ENCODE measurements around the gene KAZN.
A peak's percentile ranks its signal among the peaks of the same experiment; 100 is the strongest.

KAZN gene

GRCh38 chr1:14756589-14757285, 158.3 kb downstream of the KAZN start:
- H3K27ac Mint-ChIP-seq: peak overlapping the region; percentile 30
- H3K36me3 Mint-ChIP-seq (ENCODE audit: low read depth): no peaks in the 10 kb centered on the region
- H3K4me1 Mint-ChIP-seq (ENCODE audit: low read depth): peaks cover 16% of the 10 kb centered on the region
- H3K27me3 Mint-ChIP-seq: no peaks in the 10 kb centered on the region
- H3K9me3 Mint-ChIP-seq: no peaks in the 10 kb centered on the region
- H3K4me3 Mint-ChIP-seq: no peak overlapping the region
- intact Hi-C loops (cut with micrococcal nuclease): no loop called here

GRCh38 chr1:14757286-14757625, 158.8 kb downstream of the KAZN start:
- H3K36me3 Mint-ChIP-seq (ENCODE audit: low read depth): no peaks in the 10 kb centered on the region

GRCh38 chr1:14759042-14759818, 160.7 kb downstream of the KAZN start:
- intact Hi-C loops (cut with micrococcal nuclease): no loop called here
- Mint-ChIP-seq H3K27me3 (no peaks in the 10 kb centered on the region), H3K9me3 (no peaks in the 10 kb centered on the region), H3K36me3 (ENCODE audit: low read depth) (no peaks in the 10 kb centered on the region), H3K27ac (no peak overlapping the region), H3K4me3 (no peak overlapping the region), H3K4me1 (ENCODE audit: low read depth) (peaks cover 23% of the 10 kb centered on the region)

More at GRCh38 chr1:14757286-14757625, 158.8 kb downstream of the KAZN start:
- Mint-ChIP-seq H3K27me3 (no peaks in the 10 kb centered on the region), H3K27ac (no peak overlapping the region), H3K9me3 (no peaks in the 10 kb centered on the region), H3K4me1 (ENCODE audit: low read depth) (peaks cover 21% of the 10 kb centered on the region), H3K4me3 (no peak overlapping the region)
- intact Hi-C loops (cut with micrococcal nuclease): no loop called here

- no peak overlapping the region for H3K4me3 Mint-ChIP-seq
- intact Hi-C loops (cut with micrococcal nuclease): no loop called here
- H3K27me3 Mint-ChIP-seq: no peaks in the 10 kb centered on the region
- peaks cover 23% of the 10 kb centered on the region for H3K4me1 Mint-ChIP-seq (ENCODE audit: low read depth)
- no peaks in the 10 kb centered on the region for H3K36me3 Mint-ChIP-seq (ENCODE audit: low read depth)
- no peaks in the 10 kb centered on the region for H3K9me3 Mint-ChIP-seq
- no peak overlapping the region for H3K27ac Mint-ChIP-seq
Measured at GRCh38 chr1:14759843-14760242, 161.4 kb downstream of the KAZN start.

- peaks cover 18% of the 10 kb centered on the region for H3K4me1 Mint-ChIP-seq (ENCODE audit: low read depth)
- intact Hi-C loops (cut with micrococcal nuclease): no loop called here
- no peak overlapping the region for H3K4me3 Mint-ChIP-seq
- no peaks in the 10 kb centered on the region for H3K9me3 Mint-ChIP-seq
- H3K27me3 Mint-ChIP-seq: no peaks in the 10 kb centered on the region
- no peak overlapping the region for H3K27ac Mint-ChIP-seq
- no peaks in the 10 kb centered on the region for H3K36me3 Mint-ChIP-seq (ENCODE audit: low read depth)
Measured at GRCh38 chr1:14760780-14761179, 162.3 kb downstream of the KAZN start.

GRCh38 chr1:14761291-14762153, 163.0 kb downstream of the KAZN start:
- intact Hi-C loops (cut with micrococcal nuclease): no loop called here
- H3K36me3 Mint-ChIP-seq (ENCODE audit: low read depth): no peaks in the 10 kb centered on the region
- H3K27ac Mint-ChIP-seq: no peak overlapping the region
- peaks cover 12% of the 10 kb centered on the region for H3K4me1 Mint-ChIP-seq (ENCODE audit: low read depth)
- H3K9me3 Mint-ChIP-seq: no peaks in the 10 kb centered on the region
- H3K4me3 Mint-ChIP-seq: no peak overlapping the region
- H3K27me3 Mint-ChIP-seq: no peaks in the 10 kb centered on the region

GRCh38 chr1:14763977-14764376, 165.5 kb downstream of the KAZN start:
- H3K36me3 Mint-ChIP-seq (ENCODE audit: low read depth): no peaks in the 10 kb centered on the region
- H3K27me3 Mint-ChIP-seq: no peaks in the 10 kb centered on the region
- intact Hi-C loops (cut with micrococcal nuclease): no loop called here
- peaks cover 12% of the 10 kb centered on the region for H3K4me1 Mint-ChIP-seq (ENCODE audit: low read depth)
- no peak overlapping the region for H3K4me3 Mint-ChIP-seq
- H3K9me3 Mint-ChIP-seq: no peaks in the 10 kb centered on the region
- no peak overlapping the region for H3K27ac Mint-ChIP-seq

- intact Hi-C loops (cut with micrococcal nuclease): no loop called here
- H3K4me1 Mint-ChIP-seq (ENCODE audit: low read depth): peaks cover 12% of the 10 kb centered on the region
Measured at GRCh38 chr1:14765773-14766172, 167.3 kb downstream of the KAZN start.

GRCh38 chr1:14767075-14767474, 168.6 kb downstream of the KAZN start:
- H3K27me3 Mint-ChIP-seq: no peaks in the 10 kb centered on the region
- H3K4me3 Mint-ChIP-seq: no peak overlapping the region
- intact Hi-C loops (cut with micrococcal nuclease): no loop called here
- H3K27ac Mint-ChIP-seq: no peak overlapping the region
- no peaks in the 10 kb centered on the region for H3K36me3 Mint-ChIP-seq (ENCODE audit: low read depth)
- H3K4me1 Mint-ChIP-seq (ENCODE audit: low read depth): peaks cover 4% of the 10 kb centered on the region
- no peaks in the 10 kb centered on the region for H3K9me3 Mint-ChIP-seq

More at GRCh38 chr1:14765773-14766172, 167.3 kb downstream of the KAZN start:
- Mint-ChIP-seq H3K27ac (no peak overlapping the region), H3K36me3 (ENCODE audit: low read depth) (no peaks in the 10 kb centered on the region), H3K4me3 (no peak overlapping the region), H3K9me3 (no peaks in the 10 kb centered on the region), H3K27me3 (no peaks in the 10 kb centered on the region)

- Mint-ChIP-seq H3K27ac (no peak overlapping the region), H3K36me3 (ENCODE audit: low read depth) (no peaks in the 10 kb centered on the region), H3K4me1 (ENCODE audit: low read depth) (peaks cover 8% of the 10 kb centered on the region), H3K4me3 (no peak overlapping the region), H3K27me3 (no peaks in the 10 kb centered on the region), H3K9me3 (no peaks in the 10 kb centered on the region)
- intact Hi-C loops (cut with micrococcal nuclease): no loop called here
Measured at GRCh38 chr1:14768582-14769304, 170.3 kb downstream of the KAZN start.

- intact Hi-C loops (cut with micrococcal nuclease): no loop called here
- Mint-ChIP-seq H3K36me3 (ENCODE audit: low read depth) (no peaks in the 10 kb centered on the region), H3K4me1 (ENCODE audit: low read depth) (peaks cover 15% of the 10 kb centered on the region), H3K9me3 (no peaks in the 10 kb centered on the region), H3K27me3 (no peaks in the 10 kb centered on the region), H3K4me3 (no peak overlapping the region), H3K27ac (no peak overlapping the region)
Measured at GRCh38 chr1:14769486-14770274, 171.2 kb downstream of the KAZN start.

- H3K27ac Mint-ChIP-seq: peak overlapping the region; percentile 59
- H3K36me3 Mint-ChIP-seq (ENCODE audit: low read depth): no peaks in the 10 kb centered on the region
- H3K27me3 Mint-ChIP-seq: no peaks in the 10 kb centered on the region
- intact Hi-C loops (cut with micrococcal nuclease): no loop called here
- no peaks in the 10 kb centered on the region for H3K9me3 Mint-ChIP-seq
- H3K4me3 Mint-ChIP-seq: no peak overlapping the region
- H3K4me1 Mint-ChIP-seq (ENCODE audit: low read depth): peaks cover 35% of the 10 kb centered on the region
Measured at GRCh38 chr1:14773396-14774025, 175.0 kb downstream of the KAZN start.

GRCh38 chr1:14774225-14774624, 175.7 kb downstream of the KAZN start:
- Mint-ChIP-seq H3K27me3 (no peaks in the 10 kb centered on the region), H3K4me1 (ENCODE audit: low read depth) (peaks cover 42% of the 10 kb centered on the region), H3K27ac (peak overlapping the region; percentile 59), H3K9me3 (no peaks in the 10 kb centered on the region), H3K4me3 (no peak overlapping the region), H3K36me3 (ENCODE audit: low read depth) (no peaks in the 10 kb centered on the region)
- intact Hi-C loops (cut with micrococcal nuclease): no loop called here
